Measurements from ENCODE around the gene GYS1.

GYS1 gene

GRCh38 chr19:48988860-48989259, 4.2 kb downstream of the GYS1 start:
- DNase-seq (ENCODE audit: low read depth) = no peak

- DNase-seq (ENCODE audit: low read depth) = no peak
Observed at GRCh38 chr19:48988286-48988685, 4.8 kb downstream of the GYS1 start.

- no peak for DNase-seq (ENCODE audit: low read depth)
Observed at GRCh38 chr19:48987323-48987722, 5.8 kb downstream of the GYS1 start.

- DNase-seq (ENCODE audit: low read depth) = no peak
Observed at GRCh38 chr19:48986211-48986610, 6.9 kb downstream of the GYS1 start.

DNA sequence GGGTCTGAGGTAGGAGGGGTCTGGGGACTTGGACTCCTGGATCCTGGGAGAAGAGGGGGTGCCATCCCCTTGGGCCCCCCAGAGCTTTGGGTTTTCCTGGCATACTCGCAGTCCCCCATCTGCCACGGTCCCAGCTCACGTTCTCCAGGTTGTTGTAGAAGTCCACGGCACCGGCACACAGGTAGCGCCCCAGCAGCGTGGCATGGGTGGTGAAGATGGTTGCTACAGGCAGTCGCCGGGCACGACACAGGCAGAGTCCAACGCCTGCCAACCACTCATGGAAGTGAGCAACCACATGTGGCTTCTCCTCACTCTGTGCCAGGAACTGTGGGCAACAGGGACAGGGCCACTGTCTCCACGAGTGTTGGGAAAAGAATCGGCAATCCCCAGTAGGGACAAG, 7.4 kb downstream of the GYS1 start:
- DNase-seq (ENCODE audit: low read depth) = no peak

DNA sequence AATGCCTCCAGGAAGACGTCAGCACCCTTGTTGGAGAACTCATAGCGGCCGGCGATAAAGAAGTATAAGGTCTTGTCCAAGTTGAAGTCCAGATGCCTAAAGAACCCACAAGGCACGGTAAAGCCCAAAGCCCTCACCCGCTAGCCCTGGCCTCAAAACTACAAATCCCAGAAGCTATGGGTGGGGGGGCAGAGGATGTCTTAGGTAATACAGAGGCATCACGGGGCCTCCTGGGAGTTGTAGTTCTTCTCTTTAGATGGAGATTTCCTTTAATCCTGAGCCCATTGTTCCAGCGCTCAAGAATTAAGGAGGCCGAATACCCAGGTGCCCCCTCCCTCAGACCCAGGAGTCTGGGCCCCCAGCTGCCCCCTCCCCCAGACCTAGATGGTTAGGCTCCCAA, 10.8 kb downstream of the GYS1 start:
- no peak for DNase-seq (ENCODE audit: low read depth)

DNA sequence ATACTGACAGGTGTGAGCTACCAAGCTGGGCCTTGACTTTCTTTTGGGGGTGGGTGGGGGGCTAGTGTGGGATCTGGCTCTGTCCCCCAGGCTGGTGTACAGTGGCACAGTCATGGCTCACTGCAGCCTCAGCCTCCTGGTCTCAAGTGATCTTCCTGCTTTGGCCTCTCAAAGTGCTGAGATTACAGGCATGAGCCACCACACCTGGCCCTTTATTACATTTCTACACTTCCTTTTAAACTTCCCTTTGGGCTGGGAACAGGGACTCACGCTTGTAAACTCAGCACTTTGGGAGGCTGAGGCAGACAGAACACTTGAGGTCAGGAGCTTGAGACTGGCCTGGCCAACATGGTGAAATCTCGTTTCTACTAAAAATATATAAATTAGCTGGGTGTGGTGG, 16.0 kb downstream of the GYS1 start:
- DNase-seq (ENCODE audit: low read depth) = no peak

GRCh38 chr19:48975947-48976847, 16.9 kb downstream of the GYS1 start:
- no peak for DNase-seq (ENCODE audit: low read depth)

- peak; percentile 58 for DNase-seq (ENCODE audit: low read depth)
Observed at GRCh38 chr19:48970923-48971395, 22.1 kb downstream of the GYS1 start.

- no peak for DNase-seq (ENCODE audit: low read depth)
Observed at GRCh38 chr19:48970139-48970766, 22.9 kb downstream of the GYS1 start.

GRCh38 chr19:48969276-48970138, 23.6 kb downstream of the GYS1 start:
- DNase-seq (ENCODE audit: low read depth) = peak; percentile 26

- DNase-seq (ENCODE audit: low read depth) = no peak
Observed at GRCh38 chr19:48968813-48969218, 24.3 kb downstream of the GYS1 start.

DNA sequence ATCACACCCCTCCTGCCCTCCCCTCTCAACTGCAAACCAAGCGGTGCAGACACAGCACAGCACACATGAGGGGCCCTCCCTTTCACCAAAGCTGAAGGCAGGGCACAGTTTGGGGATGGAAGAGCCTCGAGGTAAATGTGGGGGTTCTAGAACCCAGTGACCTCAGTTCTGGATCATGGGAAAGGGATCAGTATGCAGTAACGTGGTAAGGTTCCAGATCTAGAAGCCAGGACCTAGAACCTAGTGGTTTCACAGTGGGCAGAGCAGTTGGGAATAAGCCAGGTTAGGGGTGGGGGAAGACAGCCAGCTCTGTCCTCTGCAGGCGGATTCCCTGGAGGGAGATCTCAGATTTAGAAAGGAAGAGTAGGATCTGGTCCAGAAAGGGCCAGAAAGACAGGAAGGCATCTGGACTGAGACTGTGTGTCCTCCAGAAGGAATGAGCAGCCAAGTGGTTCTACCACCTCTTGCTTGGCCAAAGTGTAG, 24.9 kb downstream of the GYS1 start:
- peak; percentile 91 for DNase-seq (ENCODE audit: low read depth)

GRCh38 chr19:48967346-48968178, 25.5 kb downstream of the GYS1 start:
- DNase-seq (ENCODE audit: low read depth) = peak; percentile 96

DNA sequence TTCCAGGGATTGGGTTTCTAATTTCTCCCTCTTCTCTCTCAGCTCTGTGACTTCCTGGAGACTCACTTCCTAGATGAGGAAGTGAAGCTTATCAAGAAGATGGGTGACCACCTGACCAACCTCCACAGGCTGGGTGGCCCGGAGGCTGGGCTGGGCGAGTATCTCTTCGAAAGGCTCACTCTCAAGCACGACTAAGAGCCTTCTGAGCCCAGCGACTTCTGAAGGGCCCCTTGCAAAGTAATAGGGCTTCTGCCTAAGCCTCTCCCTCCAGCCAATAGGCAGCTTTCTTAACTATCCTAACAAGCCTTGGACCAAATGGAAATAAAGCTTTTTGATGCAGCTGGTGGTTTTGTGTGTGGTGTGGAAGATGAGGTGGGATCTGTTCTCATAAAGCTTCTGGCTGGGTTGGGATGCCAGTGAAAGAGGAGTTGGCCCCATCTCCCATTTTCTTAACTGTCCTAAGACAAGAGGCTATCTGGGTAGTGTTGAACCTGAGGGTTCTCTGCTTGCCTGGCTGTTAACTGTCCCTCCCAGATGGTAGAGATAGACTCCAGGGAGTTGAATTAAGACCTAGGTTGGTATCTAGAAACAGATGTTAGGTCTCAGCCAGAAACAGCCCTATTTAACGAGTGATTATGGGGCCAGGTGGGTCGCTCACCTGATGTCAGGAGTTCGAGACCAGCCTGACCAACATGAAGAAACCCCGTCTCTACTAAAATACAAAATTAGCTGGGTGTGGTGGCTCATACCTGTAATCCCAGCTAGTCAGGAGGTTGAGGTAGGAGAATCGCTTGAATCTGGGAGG, 26.4 kb downstream of the GYS1 start:
- DNase-seq (ENCODE audit: low read depth) = peak; percentile 51

- peak; percentile 62 for DNase-seq (ENCODE audit: low read depth)
Observed at GRCh38 chr19:48965806-48966540, 27.1 kb downstream of the GYS1 start.

- peak; percentile 98 for DNase-seq (ENCODE audit: low read depth)
Observed at GRCh38 chr19:48965040-48965805, 27.9 kb downstream of the GYS1 start, which contains the start of gene FTL. Gene FTL, plus strand, starts transcription at chr19:48965309. Its CDS starts 199 bp downstream, at chr19:48965508.

DNA sequence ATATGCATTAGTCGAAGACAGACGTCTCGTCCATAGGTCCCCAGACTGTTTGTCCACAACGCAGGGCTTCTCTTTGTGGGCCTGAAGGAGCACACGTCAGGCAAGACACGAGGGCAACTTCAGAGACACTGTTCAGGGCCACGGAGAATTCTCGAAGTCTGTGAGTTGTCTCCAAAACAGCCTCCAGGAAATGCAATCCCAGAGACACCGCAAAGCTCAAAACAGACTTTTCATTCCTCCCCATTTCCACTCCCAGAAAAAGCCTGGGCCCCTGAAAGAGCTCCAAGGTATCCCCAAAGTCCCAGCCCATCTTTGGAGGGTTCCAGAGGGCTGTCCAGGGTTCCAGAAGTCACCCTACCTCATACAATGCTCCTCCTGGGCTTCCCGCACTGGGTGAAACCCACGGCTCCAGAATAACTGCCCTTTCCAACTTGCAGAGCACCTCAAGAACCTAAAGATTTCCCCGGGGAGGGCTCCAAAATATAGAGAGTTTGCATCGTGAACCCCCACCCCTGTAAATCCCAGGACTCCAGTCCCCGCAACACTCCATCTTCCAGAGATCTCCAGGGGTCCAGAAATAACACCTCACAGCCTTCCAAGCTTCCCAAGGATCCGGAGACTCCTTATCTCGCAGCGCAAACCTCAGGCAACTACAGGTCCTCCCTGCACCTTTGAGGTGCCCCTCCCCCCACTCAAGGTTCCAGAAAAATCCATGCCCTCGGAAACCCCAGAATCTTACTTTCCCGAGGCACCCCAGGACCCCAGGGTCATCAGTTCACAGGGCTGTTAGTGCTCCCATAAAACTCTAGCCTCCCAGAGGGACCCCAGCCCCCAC, 28.7 kb downstream of the GYS1 start:
- DNase-seq (ENCODE audit: low read depth) = peak; percentile 66

Measured in fibroblast of gingiva (primary cell).